HCT116 (cell line): ENCODE results near the gene C19orf25. TPM values are rescaled to one million over a fixed set of nuclear protein-coding genes. Genes with fewer than 3 reads are reported as not detected.

Experiments used
- ATAC-seq: fragments of 200-7000 bp; cut with Tn5 transposase; 2 replicates; pipeline ENCODE4 v1.9.1; 2020; ENCODE audit warnings: mild to moderate bottlenecking, moderate library complexity
- BruUV-seq: library from RNA; stranded (reverse); fragments of 400-500 nt; replicated peaks from 2 replicates; lab custom pipeline; 2021; lab: Mats Ljungman, UMichigan
- CTCF ChIA-PET: fragments of 300-600 bp; sonication (Branson Sonifier 250); formaldehyde crosslinking; loops from one replicate; lab custom pipeline; 2021; ENCODE audit warnings: antibody characterized with exemption; lab: Charles Lee
- POLR2A ChIA-PET: fragments of 300-600, 350-600 bp; sonication (Branson Sonifier 250); formaldehyde crosslinking; loops from one replicate; lab custom pipeline; 2021; ENCODE audit warnings: antibody characterized with exemption; lab: Charles Lee
- RAD21 ChIA-PET, 2 experiments: fragments of 300-600 bp; sonication (Branson Sonifier 250); formaldehyde crosslinking; loops; one replicate each; lab custom pipeline; 2023; ENCODE audit warnings: low total read pairs in 2 of 2; ENCODE audit not compliant: uncharacterized antibody in 2 of 2, unreplicated experiment in 2 of 2, low non-redundant PET in 1 of 2; lab: Charles Lee
- DNase-seq: peaks from one replicate; pipeline ENCODE4 v3.0.0-alpha.2; 2010; ENCODE audit warnings: low read depth, low spot score
- H2AFZ ChIP-seq: fragments of 200-600 bp; shearing (Covaris generic), sonication (generic); 2 replicates; pipeline ENCODE4 v1.6.1; 2017; ENCODE audit warnings: low read depth, mixed run types, mixed read lengths, antibody characterized with exemption, low read length; ENCODE audit not compliant: poor library complexity, severe bottlenecking
- H3K27ac ChIP-seq: 2 replicates; pipeline ENCODE4 v1.5.1; 2012; ENCODE audit warnings: low read depth, low read length
- H3K27me3 ChIP-seq: fragments of 200-600 bp; sonication (generic); 2 replicates; pipeline ENCODE4 v1.6.1; 2016; ENCODE audit warnings: mixed run types, low read length, mixed read lengths; ENCODE audit not compliant: insufficient read depth
- H3K36me3 ChIP-seq, 2 experiments: fragments of 200-500 bp in 1 of 2; fragments of 200-600 bp in 1 of 2; sonication (Bioruptor generic) in 1 of 2; sonication (generic) in 1 of 2; 2 replicates each; pipeline versions ENCODE4 v1.5.1 to v1.6.1; 2014 to 2016; ENCODE audit warnings: low read length in 2 of 2, inconsistent platforms in 1 of 2, mixed read lengths in 1 of 2, mixed run types in 1 of 2; ENCODE audit not compliant: insufficient read depth in 2 of 2, control insufficient read depth in 1 of 2
- H3K4me1 ChIP-seq, 2 experiments: fragments of 200-600 bp in 1 of 2; sonication (generic) in 1 of 2; 2 replicates each; pipeline versions ENCODE4 v1.5.1 to v1.6.1; 2012 to 2017; ENCODE audit warnings: low read length in 2 of 2, inconsistent platforms in 1 of 2, mild to moderate bottlenecking in 1 of 2, mixed read lengths in 1 of 2, mixed run types in 1 of 2, moderate library complexity in 1 of 2; ENCODE audit not compliant: insufficient read depth in 2 of 2, control insufficient read depth in 1 of 2
- H3K4me2 ChIP-seq: fragments of 200-600 bp; sonication (generic); 2 replicates; pipeline ENCODE4 v1.6.1; 2017; ENCODE audit warnings: mixed run types, low read length, mixed read lengths
- H3K4me3 ChIP-seq, 2 experiments: fragments of 200-600 bp in 1 of 2; sonication (generic) in 1 of 2; replicated peaks in 1 of 2; 2 replicates each; pipeline ENCODE4 v1.5.1; 2011 to 2016; ENCODE audit warnings: low read length in 2 of 2, control low read depth in 1 of 2, low read depth in 1 of 2, mild to moderate bottlenecking in 1 of 2, mixed read lengths in 1 of 2, mixed run types in 1 of 2
- H3K79me2 ChIP-seq: fragments of 200-600 bp; sonication (generic); 2 replicates; pipeline ENCODE4 v1.6.1; 2017; ENCODE audit warnings: mild to moderate bottlenecking, mixed run types, low read length, moderate library complexity, mixed read lengths; ENCODE audit not compliant: insufficient read depth
- H3K9ac ChIP-seq: fragments of 200-600 bp; sonication (generic); 2 replicates; pipeline ENCODE4 v1.6.1; 2016; ENCODE audit warnings: low read length, mixed read lengths
- H3K9me2 ChIP-seq: fragments of 200-600 bp; sonication (generic), shearing (Covaris generic); 2 replicates; pipeline ENCODE4 v1.6.1; 2017; ENCODE audit warnings: mixed run types, mild to moderate bottlenecking, moderate library complexity; ENCODE audit not compliant: insufficient read depth
- H3K9me3 ChIP-seq, 2 experiments: fragments of 200-500 bp in 1 of 2; fragments of 200-600 bp in 1 of 2; sonication (Bioruptor generic) in 1 of 2; sonication (generic) in 1 of 2; 2 replicates each; pipeline ENCODE4 v1.6.1; 2014 to 2017; ENCODE audit warnings: low read length in 2 of 2, mixed read lengths in 2 of 2, inconsistent platforms in 1 of 2, low read depth in 1 of 2, mild to moderate bottlenecking in 1 of 2, mixed run types in 1 of 2, moderate library complexity in 1 of 2; ENCODE audit not compliant: control insufficient read depth in 1 of 2, insufficient read depth in 1 of 2
- H4K20me1 ChIP-seq: fragments of 200-600 bp; sonication (generic), shearing (Covaris generic); 2 replicates; pipeline ENCODE4 v1.6.1; 2017; ENCODE audit warnings: mixed run types, mild to moderate bottlenecking, moderate library complexity; ENCODE audit not compliant: insufficient read depth
- CBX3 ChIP-seq: IDR thresholded peaks from 2 replicates; pipeline ENCODE4 v1.6.1; 2012; ENCODE audit warnings: low read depth
- CEBPB ChIP-seq: IDR thresholded peaks from 2 replicates; pipeline ENCODE4 v1.6.1; 2012; ENCODE audit warnings: low read depth
- CTCF ChIP-seq, 3 experiments: fragments of 200-600 bp in 1 of 3; sonication (generic) in 1 of 3; IDR thresholded peaks in 2 of 3; conservative IDR thresholded peaks in 1 of 3; 2 replicates each; pipeline ENCODE4 v1.5.1; 2012 to 2017; ENCODE audit warnings: low read depth in 2 of 3, low read length in 2 of 3, antibody characterized with exemption in 1 of 3, borderline replicate concordance in 1 of 3, control low read depth in 1 of 3, mild to moderate bottlenecking in 1 of 3, mixed read lengths in 1 of 3, mixed run types in 1 of 3, moderate library complexity in 1 of 3; ENCODE audit not compliant: insufficient read depth in 1 of 3
- EGR1 ChIP-seq: IDR thresholded peaks from 2 replicates; pipeline ENCODE4 v1.6.1; 2012; ENCODE audit warnings: low read depth
- ELF1 ChIP-seq: IDR thresholded peaks from 2 replicates; pipeline ENCODE4 v1.6.1; 2012; ENCODE audit warnings: low read depth, borderline replicate concordance
- EZH2 ChIP-seq: fragments of 200-600 bp; sonication (generic); IDR thresholded peaks from 2 replicates; pipeline ENCODE4 v1.6.1; 2017; ENCODE audit warnings: antibody characterized with exemption, mixed run types
- FOSL1 ChIP-seq: IDR thresholded peaks from 2 replicates; pipeline ENCODE4 v1.6.1; 2012; ENCODE audit warnings: low read depth
- JUND ChIP-seq: IDR thresholded peaks from 2 replicates; pipeline ENCODE4 v1.6.1; 2012
- POLR2A ChIP-seq: IDR thresholded peaks from 2 replicates; pipeline ENCODE4 v1.7.0; 2011; ENCODE audit warnings: borderline replicate concordance; ENCODE audit not compliant: insufficient read depth, insufficient read length; ENCODE audit errors: extremely low read depth
- POLR2AphosphoS5 ChIP-seq: IDR thresholded peaks from 2 replicates; pipeline ENCODE4 v1.6.1; 2011; ENCODE audit warnings: mild to moderate bottlenecking, low read depth, low read length, moderate library complexity
- RAD21 ChIP-seq: IDR thresholded peaks from 2 replicates; pipeline ENCODE4 v1.6.1; 2012; ENCODE audit warnings: low read depth, mild to moderate bottlenecking
- SIN3A ChIP-seq: IDR thresholded peaks from 2 replicates; pipeline ENCODE4 v1.6.1; 2012; ENCODE audit warnings: low read depth
- SP1 ChIP-seq: IDR thresholded peaks from 2 replicates; pipeline ENCODE4 v1.6.1; 2012; ENCODE audit warnings: low read depth
- SRF ChIP-seq: IDR thresholded peaks from 2 replicates; pipeline ENCODE4 v1.6.1; 2012; ENCODE audit warnings: low read depth
- ZBTB33 ChIP-seq: IDR thresholded peaks from 2 replicates; pipeline ENCODE4 v1.6.1; 2011; ENCODE audit warnings: mild to moderate bottlenecking, low read length, moderate library complexity; ENCODE audit not compliant: insufficient replicate concordance; ENCODE audit errors: extremely low read depth
- ZNF274 ChIP-seq: fragments of 200-500 bp; sonication (Bioruptor generic); IDR thresholded peaks from 2 replicates; pipeline ENCODE4 v1.6.1; 2014; ENCODE audit warnings: mild to moderate bottlenecking, low read depth, low read length, inconsistent platforms
- intact Hi-C: fragments of 100-400 bp; cut with micrococcal nuclease; formaldehyde crosslinking; loops from 2 replicates; pipeline ENCODE4 v1.10.0; 2022
- total RNA-seq: library from RNA; stranded (reverse); gene quantifications from one replicate; pipeline ENCODE4 v1.2.1, GENCODE V29; 2021; ENCODE audit not compliant: unreplicated experiment
- TF ChIP-seq, protein P1 (sequence below): IDR thresholded peaks from 2 replicates; pipeline ENCODE4 v1.6.1; 2012; ENCODE audit warnings: low read depth
- TF ChIP-seq, protein P2 (sequence below): IDR thresholded peaks from 2 replicates; pipeline ENCODE4 v1.6.1; 2012

The C19orf25 gene
- total RNA-seq, 1 experiment from 2014 or later: 48.8 TPM

DNA sequence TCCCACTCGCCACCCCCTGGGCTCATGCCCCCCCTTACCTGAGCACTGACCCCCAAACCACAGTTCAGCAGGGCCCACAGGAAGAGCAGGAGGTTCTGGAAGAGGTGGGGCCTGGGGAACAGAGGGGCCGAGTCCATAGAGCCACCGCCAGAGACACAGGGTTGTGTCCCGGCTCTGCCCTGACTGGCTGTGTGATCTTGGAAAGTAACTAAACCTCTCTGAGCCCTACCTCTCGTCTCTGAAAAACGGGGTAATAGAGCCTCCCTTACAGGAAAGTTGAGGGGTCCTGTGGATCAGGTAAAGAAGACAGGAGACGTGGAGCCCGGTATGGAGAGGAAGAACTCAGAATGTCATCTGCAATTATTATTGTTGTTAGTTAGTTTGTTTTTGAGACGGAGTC lies 31.8 kb upstream of the C19orf25 start:
- H3K9ac ChIP-seq: no peak overlapping the region
- no peaks in the 10 kb centered on the region for H3K36me3 ChIP-seq
- peaks cover 30 to 69% of the 10 kb centered on the region in 2 experiments for H3K4me1 ChIP-seq
- no peak for ATAC-seq
- TF ChIP-seq CEBPB: no peak
- TF ChIP-seq CBX3: no peak
- TF ChIP-seq, protein P1, sequence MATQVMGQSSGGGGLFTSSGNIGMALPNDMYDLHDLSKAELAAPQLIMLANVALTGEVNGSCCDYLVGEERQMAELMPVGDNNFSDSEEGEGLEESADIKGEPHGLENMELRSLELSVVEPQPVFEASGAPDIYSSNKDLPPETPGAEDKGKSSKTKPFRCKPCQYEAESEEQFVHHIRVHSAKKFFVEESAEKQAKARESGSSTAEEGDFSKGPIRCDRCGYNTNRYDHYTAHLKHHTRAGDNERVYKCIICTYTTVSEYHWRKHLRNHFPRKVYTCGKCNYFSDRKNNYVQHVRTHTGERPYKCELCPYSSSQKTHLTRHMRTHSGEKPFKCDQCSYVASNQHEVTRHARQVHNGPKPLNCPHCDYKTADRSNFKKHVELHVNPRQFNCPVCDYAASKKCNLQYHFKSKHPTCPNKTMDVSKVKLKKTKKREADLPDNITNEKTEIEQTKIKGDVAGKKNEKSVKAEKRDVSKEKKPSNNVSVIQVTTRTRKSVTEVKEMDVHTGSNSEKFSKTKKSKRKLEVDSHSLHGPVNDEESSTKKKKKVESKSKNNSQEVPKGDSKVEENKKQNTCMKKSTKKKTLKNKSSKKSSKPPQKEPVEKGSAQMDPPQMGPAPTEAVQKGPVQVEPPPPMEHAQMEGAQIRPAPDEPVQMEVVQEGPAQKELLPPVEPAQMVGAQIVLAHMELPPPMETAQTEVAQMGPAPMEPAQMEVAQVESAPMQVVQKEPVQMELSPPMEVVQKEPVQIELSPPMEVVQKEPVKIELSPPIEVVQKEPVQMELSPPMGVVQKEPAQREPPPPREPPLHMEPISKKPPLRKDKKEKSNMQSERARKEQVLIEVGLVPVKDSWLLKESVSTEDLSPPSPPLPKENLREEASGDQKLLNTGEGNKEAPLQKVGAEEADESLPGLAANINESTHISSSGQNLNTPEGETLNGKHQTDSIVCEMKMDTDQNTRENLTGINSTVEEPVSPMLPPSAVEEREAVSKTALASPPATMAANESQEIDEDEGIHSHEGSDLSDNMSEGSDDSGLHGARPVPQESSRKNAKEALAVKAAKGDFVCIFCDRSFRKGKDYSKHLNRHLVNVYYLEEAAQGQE: no peak
- TF ChIP-seq ELF1: no peak
- no peak for TF ChIP-seq ZNF274
- TF ChIP-seq JUND: no peak
- TF ChIP-seq, protein P2, sequence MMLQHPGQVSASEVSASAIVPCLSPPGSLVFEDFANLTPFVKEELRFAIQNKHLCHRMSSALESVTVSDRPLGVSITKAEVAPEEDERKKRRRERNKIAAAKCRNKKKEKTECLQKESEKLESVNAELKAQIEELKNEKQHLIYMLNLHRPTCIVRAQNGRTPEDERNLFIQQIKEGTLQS: no peak
- no peak for TF ChIP-seq RAD21
- TF ChIP-seq POLR2AphosphoS5: no peak
- no peak for TF ChIP-seq CTCF (IDR thresholded peaks at IDR 0.05 in 2 of 3, conservative IDR thresholded peaks at IDR 0.05 in 1 of 3; ENCODE audit: borderline replicate concordance in 1 of 3, insufficient read depth in 1 of 3, low read depth in 2 of 3, low read length in 2 of 3)
- no peak for TF ChIP-seq EZH2
- TF ChIP-seq SIN3A: no peak
- TF ChIP-seq SRF: no peak
- TF ChIP-seq EGR1: no peak
- TF ChIP-seq POLR2A: no peak
- no peak for TF ChIP-seq SP1
- TF ChIP-seq ZBTB33: no peak
- no peak for TF ChIP-seq FOSL1
- TF ChIP-seq, all 23 proteins: peak for 0
- H3K27me3 ChIP-seq: no peaks in the 10 kb centered on the region
- ChIA-PET RAD21 (no interaction called here), CTCF (no interaction called here), POLR2A (no interaction called here)
- H3K27ac ChIP-seq: peak overlapping the region; percentile 80; the same call in 1 of the 2 replicates
- no peaks in the 10 kb centered on the region for H4K20me1 ChIP-seq
- no peaks in the 10 kb centered on the region for H3K9me3 ChIP-seq
- no peak for DNase-seq
- no peak overlapping the region for H2AFZ ChIP-seq
- BruUV-seq: no TSS peak
- H3K79me2 ChIP-seq: peaks cover 10% of the 10 kb centered on the region; the same call in 1 of the 2 replicates
- intact Hi-C loops: no loop called here
- 0 out of 2 replicates have a peak overlapping the region, but pooled peaks have one; percentile 13 for H3K4me2 ChIP-seq
- no peaks in the 10 kb centered on the region for H3K9me2 ChIP-seq
- no peak overlapping the region for H3K4me3 ChIP-seq
